ENCODE results near the gene SPATA31D3.
"Not testable (repeated sequence)": the region's sequence is repeated elsewhere in the genome, so short reads cannot be mapped to it uniquely, and the experiment has no call there.

The SPATA31D3 gene

GRCh38 chr9:81979196-81979595, 35.9 kb downstream of the SPATA31D3 start:
- no peak for DNase-seq (ENCODE audit: low read depth)

- DNase-seq (ENCODE audit: low read depth) = no peak
Measured at GRCh38 chr9:81980568-81980967, 37.3 kb downstream of the SPATA31D3 start.

DNA sequence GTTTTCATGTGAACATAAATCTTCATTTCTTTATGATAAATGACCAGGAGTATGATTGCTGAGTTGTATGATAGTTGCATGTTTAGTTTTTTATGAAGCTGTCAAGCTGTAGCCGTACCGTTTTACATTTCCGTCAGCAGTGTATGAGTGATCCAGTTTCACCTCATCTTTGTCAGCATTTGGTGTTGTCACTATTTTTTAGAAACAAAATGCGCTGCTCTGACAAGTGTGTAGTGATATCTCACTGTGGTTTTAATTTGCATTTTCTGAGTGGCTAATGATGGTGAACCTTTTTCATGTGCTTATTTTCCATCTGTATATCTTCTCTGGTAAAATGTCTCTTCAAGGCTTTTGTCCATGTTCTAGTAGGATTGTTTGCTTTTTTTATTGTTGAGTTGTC, 38.6 kb downstream of the SPATA31D3 start:
- no peak for DNase-seq (ENCODE audit: low read depth)

GRCh38 chr9:81984928-81985327, 41.6 kb downstream of the SPATA31D3 start:
- no peak for DNase-seq (ENCODE audit: low read depth)

DNA sequence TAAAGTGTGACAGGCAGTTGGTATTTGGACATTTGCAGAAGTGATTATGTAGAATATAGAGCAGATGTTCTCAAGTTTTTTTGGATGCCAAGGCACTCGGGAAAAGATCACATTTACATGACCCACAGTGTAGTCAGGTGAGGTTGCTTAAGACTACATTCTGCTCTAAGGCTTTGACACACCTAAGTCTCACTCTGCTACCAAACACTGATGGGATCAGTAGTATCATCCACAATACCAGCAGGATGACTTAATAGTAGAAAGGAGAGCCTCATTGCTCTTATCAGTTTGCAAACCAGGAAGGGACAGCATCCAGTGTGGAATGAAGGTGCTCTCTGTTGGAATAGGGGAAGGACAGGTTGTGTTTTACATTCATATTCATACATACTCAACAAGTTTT, 42.8 kb downstream of the SPATA31D3 start:
- DNase-seq (ENCODE audit: low read depth) = no peak

DNA sequence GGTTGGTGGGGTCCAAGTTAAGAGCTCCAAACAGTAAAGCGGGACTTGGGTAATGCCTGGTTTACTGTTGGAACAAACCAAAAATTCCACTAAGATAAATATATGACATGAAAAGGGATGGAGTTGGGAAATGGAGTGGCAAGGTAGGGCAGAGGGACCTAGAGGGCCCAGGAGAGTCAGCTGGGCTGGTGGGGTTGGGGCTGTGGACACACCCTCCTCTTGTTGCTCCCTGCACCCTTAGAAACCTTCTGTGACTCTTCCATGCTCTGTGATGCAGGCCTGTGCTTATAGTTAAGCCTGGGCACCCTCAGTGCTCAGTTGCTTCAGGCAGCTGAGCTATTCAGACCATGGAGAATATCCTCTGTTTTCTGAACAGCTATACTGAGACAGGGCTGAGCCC, 45.2 kb downstream of the SPATA31D3 start, which contains the start of gene SPATA31D1:
Gene SPATA31D1, plus strand, starts transcription at position 301 of the 400 bp plus-strand sequence. Its CDS starts 47 bp downstream, at position 348.
- not testable (repeated sequence) for DNase-seq (ENCODE audit: low read depth)

DNA sequence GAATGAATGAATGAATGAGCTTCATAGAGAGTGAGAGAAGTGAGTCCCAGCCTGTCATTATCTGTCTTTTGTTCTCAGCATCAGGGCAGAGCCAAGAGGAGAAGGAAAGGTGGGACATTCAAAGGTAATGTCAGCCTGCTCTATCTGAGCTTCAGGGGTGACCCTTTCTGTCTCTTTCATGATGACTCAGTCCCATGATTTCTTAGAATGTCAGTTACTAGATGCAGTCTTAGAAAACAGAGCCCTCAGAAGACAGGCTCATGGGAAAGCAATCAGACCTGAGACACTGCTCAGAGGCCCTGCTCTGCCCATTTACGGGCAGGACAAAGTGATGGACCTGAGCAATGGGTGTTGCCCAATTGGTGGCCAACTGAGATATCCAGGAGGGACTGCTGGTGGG, 46.4 kb downstream of the SPATA31D3 start:
- DNase-seq (ENCODE audit: low read depth) = no peak

DNA sequence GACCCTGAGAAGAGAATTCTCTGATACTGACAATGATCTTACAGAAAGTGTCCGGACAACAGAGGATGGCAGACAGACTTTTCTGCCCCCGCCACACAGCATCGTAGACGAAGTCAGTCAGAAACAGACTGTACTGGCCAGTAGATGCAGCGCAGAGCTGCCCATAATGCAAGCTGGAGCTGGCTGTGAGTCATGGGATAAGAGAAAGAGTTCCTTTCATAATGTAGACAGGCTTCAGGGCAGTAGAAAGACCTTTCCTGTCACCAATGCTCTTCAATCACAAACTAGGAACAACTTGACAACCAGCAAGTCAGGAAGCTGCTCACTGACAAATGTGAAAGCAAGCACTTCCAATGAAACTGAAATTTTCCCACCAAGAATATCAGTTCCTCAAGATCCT, 50.4 kb downstream of the SPATA31D3 start:
- no peak for DNase-seq (ENCODE audit: low read depth)
